HEK293T (cell line): Measurements from ENCODE around the gene PHF20.

Experiments used
- ARNT ChIP-seq: fragments of 450-650 bp; IDR thresholded peaks from 2 replicates; pipeline ENCODE4 v1.6.1; 2017; ENCODE audit warnings: mild to moderate bottlenecking
- BHLHE40 ChIP-seq: fragments of 450-650 bp; IDR thresholded peaks from 2 replicates; pipeline ENCODE4 v1.6.1; 2016; ENCODE audit warnings: mild to moderate bottlenecking, moderate library complexity, borderline replicate concordance
- CTBP1 ChIP-seq: fragments of 450-650 bp; IDR thresholded peaks from 2 replicates; pipeline ENCODE4 v1.6.1; 2016; ENCODE audit warnings: borderline replicate concordance
- ELF4 ChIP-seq: fragments of 450-650 bp; IDR thresholded peaks from 2 replicates; pipeline ENCODE4 v1.6.1; 2017; ENCODE audit warnings: antibody characterized with exemption
- FOXK2 ChIP-seq: fragments of 450-650 bp; IDR thresholded peaks from 2 replicates; pipeline ENCODE4 v1.6.1; 2016; ENCODE audit warnings: mild to moderate bottlenecking
- FOXM1 ChIP-seq: fragments of 450-650 bp; IDR thresholded peaks from 2 replicates; pipeline ENCODE4 v1.6.1; 2017; ENCODE audit warnings: mild to moderate bottlenecking, borderline replicate concordance
- HDGF ChIP-seq: fragments of 450-650 bp; IDR thresholded peaks from 2 replicates; pipeline ENCODE4 v1.6.1; 2017; ENCODE audit warnings: antibody characterized with exemption, borderline replicate concordance
- SP1 ChIP-seq: fragments of 450-650 bp; IDR thresholded peaks from 2 replicates; pipeline ENCODE4 v1.6.1; 2017
- SUZ12 ChIP-seq: fragments of 450-650 bp; IDR thresholded peaks from 2 replicates; pipeline ENCODE4 v1.6.1; 2016; ENCODE audit warnings: mild to moderate bottlenecking
- ZNF384 ChIP-seq: fragments of 450-650 bp; IDR thresholded peaks from 2 replicates; pipeline ENCODE4 v1.6.1; 2016

DNA sequence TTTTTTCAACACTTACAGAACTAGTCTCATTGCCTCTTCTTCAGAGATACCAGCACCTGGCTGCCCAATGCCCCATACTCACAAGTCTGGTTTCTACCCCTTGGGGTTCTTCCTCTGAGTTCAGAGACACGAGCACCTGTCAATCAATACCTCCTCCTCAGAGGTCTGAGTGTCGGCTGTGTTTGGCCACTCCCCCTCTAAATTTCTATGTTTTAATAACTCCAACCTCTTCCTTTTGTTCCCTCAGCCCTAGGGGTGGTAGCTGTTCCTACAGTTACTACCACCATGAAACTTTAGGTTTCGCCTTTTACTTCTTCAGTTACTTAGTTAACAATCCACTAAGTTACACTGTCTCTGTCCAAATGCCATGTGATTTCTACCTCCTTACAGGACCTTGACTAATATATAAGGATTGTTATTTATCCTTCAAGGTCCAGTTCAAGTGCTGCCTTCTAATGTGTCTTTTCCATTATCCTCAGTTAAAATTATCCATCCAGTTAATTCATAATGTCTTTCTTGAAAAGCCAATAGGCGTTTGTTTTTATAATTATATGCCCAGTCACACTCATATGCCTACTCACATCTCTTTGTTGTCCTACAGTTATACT, 14.6 kb upstream of the PHF20 start:
- TF ChIP-seq FOXK2 (no peak), SUZ12 (no peak), ZNF384 (no peak), SP1 (no peak), HDGF (no peak), BHLHE40 (no peak), CTBP1 (no peak), ELF4 (no peak), FOXM1 (no peak), ARNT (no peak)
